Transverse colon (tissue), 4 donors: ENCODE measurements around the gene UQCRFS1.

ENCODE experiments used
- CTCF ChIP-seq, 5 experiments: fragments of 200-600 bp in 3 of 5; fragments of 450-650 bp in 2 of 5; sonication (generic) in 3 of 5; IDR thresholded peaks; 1 replicate in 2 of 5; 2 replicates in 3 of 5; pipeline ENCODE4 v1.5.1; 2016 to 2017; ENCODE audit warnings: antibody characterized with exemption in 5 of 5, inconsistent platforms in 3 of 5, mild to moderate bottlenecking in 2 of 5, moderate library complexity in 1 of 5
- EP300 ChIP-seq: sonication (generic); formaldehyde crosslinking; IDR thresholded peaks from one replicate; pipeline ENCODE4 v1.6.1; 2017; ENCODE audit warnings: antibody characterized with exemption, low read depth
- POLR2AphosphoS5 ChIP-seq, 3 donors: sonication (generic); formaldehyde crosslinking; IDR thresholded peaks; one replicate each; pipeline ENCODE4 v1.6.1; 2016; ENCODE audit warnings: antibody characterized with exemption in 3 of 3

DNA sequence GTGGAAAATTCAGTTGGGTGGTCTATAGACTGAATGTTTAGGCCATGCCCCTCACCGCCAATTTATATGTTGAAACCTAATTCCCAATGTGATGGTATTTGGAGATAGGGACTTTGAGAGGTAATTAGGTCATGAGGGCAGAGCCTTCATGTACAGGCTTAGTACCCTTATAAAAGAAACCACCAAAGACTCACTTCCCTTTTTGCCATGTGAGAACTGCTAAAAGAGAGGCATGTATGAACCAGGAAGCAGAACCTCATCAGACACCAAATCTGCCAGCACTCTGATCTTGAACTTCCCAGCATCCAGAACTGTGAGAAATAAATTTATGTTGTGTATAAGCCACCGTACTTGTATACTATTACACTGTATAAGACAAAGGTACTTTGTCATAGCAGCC, 40.6 kb downstream of the UQCRFS1 start:
- no peak for TF ChIP-seq EP300
- TF ChIP-seq CTCF (IDR thresholded peaks at IDR 0.05): no peak
- no peak for TF ChIP-seq POLR2AphosphoS5 (IDR thresholded peaks at IDR 0.05)
